IMR-90 (cell line): ENCODE data around the gene FEN1. TPM values are rescaled to one million over a fixed set of nuclear protein-coding genes. Genes with fewer than 3 reads are reported as not detected.

Source experiments
- ATAC-seq: fragments of 200-7000 bp; cut with Tn5 transposase; 2 replicates; pipeline ENCODE4 v1.9.1; 2020; ENCODE audit warnings: low read depth, mild to moderate bottlenecking, moderate library complexity
- BruUV-seq: library from RNA; stranded (reverse); fragments of 400-500 nt; replicated peaks from 2 replicates; lab custom pipeline; 2021; lab: Mats Ljungman, UMichigan
- CTCF ChIA-PET: fragments of 300-600 bp; formaldehyde crosslinking; extraction: SDS; loops from one replicate; lab custom pipeline; 2021; ENCODE audit warnings: antibody characterized with exemption; lab: Yijun Ruan, JAX
- POLR2A ChIA-PET: fragments of 300-600 bp; sonication (Branson Sonifier 250); formaldehyde crosslinking; loops from one replicate; lab custom pipeline; 2022; ENCODE audit warnings: antibody characterized with exemption; ENCODE audit not compliant: unreplicated experiment; lab: Charles Lee
- DNase-seq: peaks from one replicate; pipeline ENCODE4 v3.0.0; 2013
- H2AFZ ChIP-seq: replicated peaks from 2 replicates; pipeline ENCODE3; 2013; ENCODE audit warnings: low read length, mild to moderate bottlenecking; ENCODE audit not compliant: poor library complexity
- H2AK5ac ChIP-seq: 2 replicates; pipeline ENCODE4 v1.6.1; 2013; ENCODE audit warnings: low read depth, low read length, inconsistent platforms
- H2AK9ac ChIP-seq: replicated peaks from 2 replicates; pipeline ENCODE3; 2013; ENCODE audit warnings: mild to moderate bottlenecking, low read depth, low read length, moderate library complexity; ENCODE audit not compliant: poor library complexity
- H2BK120ac ChIP-seq: 2 replicates; pipeline ENCODE4 v1.6.1; 2013; ENCODE audit warnings: low read depth, low read length, inconsistent platforms
- H2BK15ac ChIP-seq: 3 replicates; pipeline ENCODE4 v1.6.1; 2013; ENCODE audit warnings: low read depth, low read length, inconsistent platforms
- H2BK20ac ChIP-seq: 2 replicates; pipeline ENCODE4 v1.6.1; 2013; ENCODE audit warnings: low read depth, mild to moderate bottlenecking, inconsistent platforms, low read length, moderate library complexity
- H2BK5ac ChIP-seq: 2 replicates; pipeline ENCODE4 v1.6.1; 2013; ENCODE audit warnings: mild to moderate bottlenecking, low read depth, low read length, inconsistent platforms; ENCODE audit not compliant: poor library complexity, severe bottlenecking
- H3K14ac ChIP-seq: replicated peaks from 2 replicates; pipeline ENCODE4 v1.6.1; 2013; ENCODE audit warnings: low read depth, low read length, inconsistent platforms
- H3K18ac ChIP-seq: 2 replicates; pipeline ENCODE4 v1.6.1; 2013; ENCODE audit warnings: low read depth, low read length, control low read depth
- H3K23ac ChIP-seq: 2 replicates; pipeline ENCODE4 v1.6.1; 2013; ENCODE audit warnings: low read depth, low read length, inconsistent platforms
- H3K27ac ChIP-seq: 2 replicates; pipeline ENCODE4 v1.5.1; 2013; ENCODE audit warnings: mild to moderate bottlenecking, control low read depth, low read length; ENCODE audit not compliant: insufficient read depth
- H3K27me3 ChIP-seq: 2 replicates; pipeline ENCODE4 v1.6.1; 2013; ENCODE audit warnings: low read length; ENCODE audit not compliant: control insufficient read depth, insufficient read depth
- H3K36me3 ChIP-seq: 2 replicates; pipeline ENCODE4 v1.6.1; 2013; ENCODE audit warnings: low read length, mixed read lengths; ENCODE audit not compliant: control insufficient read depth, insufficient read depth
- H3K4ac ChIP-seq: 2 replicates; pipeline ENCODE4 v1.6.1; 2013; ENCODE audit warnings: low read depth, low read length, inconsistent platforms
- H3K4me1 ChIP-seq: 2 replicates; pipeline ENCODE4 v1.6.1; 2013; ENCODE audit warnings: low read length, mixed read lengths; ENCODE audit not compliant: control insufficient read depth, insufficient read depth
- H3K4me2 ChIP-seq: 2 replicates; pipeline ENCODE4 v1.6.1; 2013; ENCODE audit warnings: low read depth, mild to moderate bottlenecking, control low read depth, low read length, moderate library complexity
- H3K4me3 ChIP-seq: 2 replicates; pipeline ENCODE4 v1.5.1; 2013; ENCODE audit warnings: low read depth, mild to moderate bottlenecking, control low read depth, low read length, moderate library complexity; ENCODE audit not compliant: insufficient read depth
- H3K56ac ChIP-seq: 2 replicates; pipeline ENCODE4 v1.6.1; 2013; ENCODE audit warnings: low read length, inconsistent platforms; ENCODE audit not compliant: insufficient read depth; ENCODE audit errors: extremely low read depth
- H3K79me1 ChIP-seq, 2 experiments: 2 replicates each; pipeline ENCODE4 v1.6.1; 2013; ENCODE audit warnings: low read length in 2 of 2, inconsistent platforms in 1 of 2, low read depth in 1 of 2
- H3K9ac ChIP-seq: 2 replicates; pipeline ENCODE4 v1.6.1; 2013; ENCODE audit warnings: low read depth, low read length, control low read depth
- H3K9me1 ChIP-seq: 2 replicates; pipeline ENCODE4 v1.6.1; 2013; ENCODE audit warnings: low read length, inconsistent platforms; ENCODE audit not compliant: insufficient read depth
- H3K9me3 ChIP-seq: 2 replicates; pipeline ENCODE4 v1.6.1; 2013; ENCODE audit warnings: low read length; ENCODE audit not compliant: control insufficient read depth, insufficient read depth
- H4K20me1 ChIP-seq: 2 replicates; pipeline ENCODE4 v1.6.1; 2013; ENCODE audit warnings: low read length, inconsistent platforms; ENCODE audit not compliant: insufficient read depth
- H4K5ac ChIP-seq: 2 replicates; pipeline ENCODE4 v1.6.1; 2013; ENCODE audit warnings: mild to moderate bottlenecking, low read depth, low read length, control low read depth
- H4K8ac ChIP-seq, 2 experiments: 2 replicates each; pipeline ENCODE4 v1.6.1; 2013; ENCODE audit warnings: low read depth in 2 of 2, low read length in 2 of 2, control low read depth in 1 of 2, inconsistent platforms in 1 of 2
- H4K91ac ChIP-seq: 2 replicates; pipeline ENCODE4 v1.6.1; 2013; ENCODE audit warnings: low read depth, low read length, inconsistent platforms; ENCODE audit not compliant: insufficient read depth
- CHD1 ChIP-seq: IDR thresholded peaks from 2 replicates; pipeline ENCODE4 v1.6.1; 2012; ENCODE audit warnings: low read depth, low read length, improper control_type of control experiment
- RAD21 ChIP-seq: IDR thresholded peaks from 2 replicates; pipeline ENCODE4 v1.6.1; 2012; ENCODE audit warnings: low read length, improper control_type of control experiment
- WGBS, 2 experiments: methylation state at CpG; one replicate each; pipeline versions ENCODE4 v1.1.5 to v1.1.7; 2013; ENCODE audit warnings: missing lambda C conversion rate in 2 of 2; ENCODE audit not compliant: insufficient read length in 1 of 2; ENCODE audit errors: extremely low coverage in 2 of 2; 5-methylcytosine and 5-hydroxymethylcytosine counted together
- dilution Hi-C: fragments of 300-500 bp; cut with HindIII; formaldehyde crosslinking; loops from one replicate; pipeline ENCODE4 v1.14.3; 2018; ENCODE audit warnings: low sequenced_read_pairs; ENCODE audit not compliant: unreplicated experiment
- in situ Hi-C: fragments of 300-500 bp; cut with MboI; formaldehyde crosslinking; loops from 3 replicates; pipeline ENCODE4 v1.14.3; 2019; ENCODE audit warnings: low sequenced_read_pairs, inconsistent platforms, mixed read lengths
- intact Hi-C: fragments of 100-400 bp; cut with micrococcal nuclease; formaldehyde crosslinking; loops from 2 replicates; pipeline ENCODE4 v1.10.0; 2022
- polyA plus RNA-seq, 3 experiments: library from polyadenylated mRNA; depleted of rRNA; stranded (reverse); fragments of >200 nt; gene quantifications; 2 replicates each; pipeline ENCODE4 v1.2.3, GENCODE V29; 2012; ENCODE audit warnings: low replicate concordance in 1 of 3
- total RNA-seq: library from RNA; depleted of rRNA; stranded (reverse); fragments of >200 nt; gene quantifications from 2 replicates; pipeline ENCODE4 v1.2.3, GENCODE V29; 2012

The FEN1 gene
- total and polyA plus RNA-seq, 2 of the 4 experiments (the other 2 are of a cell fraction): 23.0 to 41.9 TPM

- Histone ChIP-seq H2BK15ac (no peak overlapping the region), H3K27ac (no peak overlapping the region), H3K4me2 (no peak overlapping the region), H3K79me1 (no peaks in the 10 kb centered on the region), H3K4me1 (peaks cover 3% of the 10 kb centered on the region; the same call in 1 of the 2 replicates), H2AFZ (no peak overlapping the region), H3K23ac (no peak overlapping the region), H3K9me1 (no peaks in the 10 kb centered on the region; the same call in 1 of the 2 replicates), H3K27me3 (no peaks in the 10 kb centered on the region), H4K91ac (no peak overlapping the region), H2BK5ac (no peak overlapping the region), H3K4me3 (no peak overlapping the region), H3K14ac (no peak overlapping the region), H2AK5ac (no peak overlapping the region), H3K18ac (no peak overlapping the region), H4K5ac (no peak overlapping the region), H3K9me3 (no peaks in the 10 kb centered on the region), H4K20me1 (no peaks in the 10 kb centered on the region), H2BK20ac (no peak overlapping the region), H2BK120ac (no peak overlapping the region), H3K56ac (no peak overlapping the region), H4K8ac (no peak overlapping the region), H2AK9ac (no peak overlapping the region), H3K9ac (no peak overlapping the region), H3K36me3 (peaks cover 27% of the 10 kb centered on the region), H3K4ac (no peak overlapping the region)
- POLR2A ChIA-PET: no interaction called here
- dilution Hi-C loops: no loop called here
- in situ Hi-C loops: no loop called here
- CTCF ChIA-PET: interaction anchor here (0.6 kb wide), 1 partner anchor 16 kb away, joined by 4 read pairs; no protein-coding TSS in a partner anchor
- ATAC-seq: no peak
- 100% methylated on average over 4 of the region's 5 CpGs; no CpG with 5 or more reads in 1 of the 2 experiments for WGBS, 2 experiments
- no peak for TF ChIP-seq RAD21
- no peak for TF ChIP-seq CHD1
- intact Hi-C loops: no loop called here
- BruUV-seq: no TSS peak
- DNase-seq: no peak
These were observed 11.1 kb upstream of the FEN1 start for GRCh38 chr11:61781585-61781984.
